Stomach (tissue), 4 donors: ENCODE results near the gene MALRD1.

Experiments used
- CTCF ChIP-seq, 7 experiments: fragments of 450-650 bp in 4 of 7; fragments of 200-600 bp in 3 of 7; sonication (generic) in 3 of 7; IDR thresholded peaks; one replicate each; pipeline ENCODE4 v1.5.1; 2016 to 2019; ENCODE audit warnings: antibody characterized with exemption in 7 of 7, control low read depth in 2 of 7, mild to moderate bottlenecking in 1 of 7
- EP300 ChIP-seq: sonication (generic); formaldehyde crosslinking; IDR thresholded peaks from one replicate; pipeline ENCODE4 v1.6.1; 2017; ENCODE audit warnings: antibody characterized with exemption
- POLR2A ChIP-seq, 4 donors: fragments of 450-650 bp; IDR thresholded peaks; one replicate each; pipeline ENCODE4 v1.6.1; 2016; ENCODE audit warnings: antibody characterized with exemption in 4 of 4, control low read depth in 2 of 4, mild to moderate bottlenecking in 1 of 4, moderate library complexity in 1 of 4
- POLR2AphosphoS5 ChIP-seq, 3 donors: sonication (generic); formaldehyde crosslinking; IDR thresholded peaks; one replicate each; pipeline ENCODE4 v1.6.1; 2016; ENCODE audit warnings: antibody characterized with exemption in 3 of 3

- TF ChIP-seq CTCF (IDR thresholded peaks at IDR 0.05) = no peak
- no peak for TF ChIP-seq EP300
- TF ChIP-seq POLR2A (IDR thresholded peaks at IDR 0.05) = no peak
- no peak for TF ChIP-seq POLR2AphosphoS5 (IDR thresholded peaks at IDR 0.05)
Measured at GRCh38 chr10:19046679-19047078, 1.9 kb upstream of the MALRD1 start.
